SH-SY5Y (cell line): ENCODE data around the gene ESRRB.

Source experiments
- GATA2 ChIP-seq: IDR thresholded peaks from 2 replicates; pipeline ENCODE4 v1.6.1; 2011; ENCODE audit warnings: mild to moderate bottlenecking, low read depth, low read length
- GATA3 ChIP-seq: IDR thresholded peaks from 2 replicates; pipeline ENCODE4 v1.6.1; 2011; ENCODE audit warnings: low read depth, mild to moderate bottlenecking, low read length, moderate library complexity

DNA sequence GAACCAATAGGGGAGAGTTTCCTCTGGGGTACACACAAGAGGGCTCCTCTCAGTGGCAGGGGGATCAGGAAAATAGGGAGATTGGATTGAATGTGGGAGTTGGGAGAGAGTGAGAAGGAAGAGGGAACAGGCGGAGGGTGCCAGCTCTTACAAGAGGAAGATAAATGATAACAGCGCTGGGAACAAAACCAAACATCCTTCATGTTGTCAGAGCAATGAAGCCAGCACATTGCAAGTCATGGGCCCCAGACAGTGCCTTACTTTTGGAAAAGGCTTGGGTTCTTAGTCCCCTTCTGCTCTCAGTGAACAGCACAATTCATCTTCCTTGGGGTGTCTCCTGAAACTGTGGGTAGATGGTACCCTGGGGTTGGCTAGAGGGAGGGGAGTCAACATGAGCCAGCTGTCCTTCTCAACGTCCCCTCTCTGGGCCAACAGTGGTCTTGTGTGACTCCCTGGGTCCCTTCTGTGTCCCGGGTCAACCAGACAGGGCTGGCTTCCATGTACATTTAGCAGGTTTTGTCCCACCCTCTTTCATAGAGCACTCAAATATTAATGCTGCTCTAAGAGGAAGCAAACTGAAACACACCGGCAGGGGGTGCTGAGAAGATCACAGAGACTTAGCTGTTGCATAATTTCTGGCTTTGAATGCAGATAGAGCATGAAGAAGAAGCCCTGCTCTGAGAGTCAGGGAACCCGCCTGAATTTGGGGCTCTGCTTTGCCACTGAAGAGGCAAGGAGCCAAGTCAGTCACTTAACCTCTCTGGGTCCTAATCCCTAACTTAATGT is 138.5 kb downstream of the ESRRB start:
- TF ChIP-seq GATA2 (no peak), GATA3 (no peak)
